Endodermal cell (in vitro differentiated cells): ENCODE results near the gene RIT2. TPM values are rescaled to one million over a fixed set of nuclear protein-coding genes. Genes with fewer than 3 reads are reported as not detected.

Experiments used
- DNase-seq: peaks from one replicate; pipeline ENCODE4 v3.0.0-alpha.2; 2017
- H3K27ac ChIP-seq: 2 replicates; pipeline ENCODE4 v1.5.1; 2013; ENCODE audit warnings: mild to moderate bottlenecking, low read depth, low read length, moderate library complexity
- H3K27me3 ChIP-seq: 2 replicates; pipeline ENCODE4 v1.6.1; 2013; ENCODE audit warnings: mild to moderate bottlenecking, low read length, moderate library complexity; ENCODE audit not compliant: insufficient read depth, control insufficient read depth, poor library complexity, severe bottlenecking
- H3K36me3 ChIP-seq: 2 replicates; pipeline ENCODE4 v1.7.0; 2013; ENCODE audit warnings: mild to moderate bottlenecking, low read length, moderate library complexity; ENCODE audit not compliant: control insufficient read depth, insufficient read depth
- H3K4me1 ChIP-seq: one replicate; pipeline ENCODE4 v1.7.0; 2013; ENCODE audit warnings: low read length; ENCODE audit not compliant: control insufficient read depth, insufficient read depth
- H3K4me3 ChIP-seq: 2 replicates; pipeline ENCODE4 v1.5.1; 2013; ENCODE audit warnings: mild to moderate bottlenecking, low read length, moderate library complexity
- H3K9ac ChIP-seq: 2 replicates; pipeline ENCODE4 v1.6.1; 2013; ENCODE audit warnings: mild to moderate bottlenecking, low read length, moderate library complexity; ENCODE audit not compliant: poor library complexity, severe bottlenecking; ENCODE audit errors: extremely low read depth
- H3K9me3 ChIP-seq: 2 replicates; pipeline ENCODE4 v1.6.1; 2013; ENCODE audit warnings: mild to moderate bottlenecking, low read length, moderate library complexity; ENCODE audit not compliant: control insufficient read depth
- H3K27ac Mint-ChIP-seq: 2 replicates; pipeline ENCODE4 v1.8.0; 2020; ENCODE audit warnings: mixed read lengths
- H3K27me3 Mint-ChIP-seq: 2 replicates; pipeline ENCODE4 v1.8.0; 2021; ENCODE audit warnings: mild to moderate bottlenecking, mixed read lengths; ENCODE audit not compliant: insufficient read depth
- H3K36me3 Mint-ChIP-seq: 2 replicates; pipeline ENCODE4 v1.8.0; 2020; ENCODE audit warnings: low read depth, mixed read lengths
- H3K4me1 Mint-ChIP-seq: 2 replicates; pipeline ENCODE4 v1.8.0; 2020; ENCODE audit warnings: mixed read lengths
- H3K4me3 Mint-ChIP-seq: 2 replicates; pipeline ENCODE4 v1.8.0; 2020; ENCODE audit warnings: mild to moderate bottlenecking, moderate library complexity, mixed read lengths
- H3K9me3 Mint-ChIP-seq: 2 replicates; pipeline ENCODE4 v1.8.0; 2020; ENCODE audit warnings: mild to moderate bottlenecking, mixed read lengths
- WGBS, 2 experiments: methylation state at CpG; one replicate each; pipeline versions ENCODE4 v1.1.5 to v1.1.7; 2013; ENCODE audit warnings: missing lambda C conversion rate in 2 of 2, mixed read lengths in 1 of 2; ENCODE audit not compliant: insufficient coverage in 1 of 2, insufficient read length in 1 of 2; 5-methylcytosine and 5-hydroxymethylcytosine counted together
- total RNA-seq, 2 donors: library from RNA; stranded (reverse); fragmentation: NEBNext Ultra II Directional in 1 of 2; extraction: Animal tissue kit (Norgen Biotek cat#: 25700) in 1 of 2; gene quantifications; 2 replicates in 1 of 2; 3 replicates in 1 of 2; pipeline ENCODE4 v1.2.1, GENCODE V29; 2021
- TF ChIP-seq, protein P1 (sequence below): fragments of 200-600 bp; sonication (generic); conservative IDR thresholded peaks from 2 replicates; pipeline ENCODE4 v1.5.0; 2021; ENCODE audit warnings: antibody characterized with exemption, mild to moderate bottlenecking

The RIT2 gene
- total RNA-seq, 2 donors from 2014 or later = 0.81 TPM; not detected in 1

DNA sequence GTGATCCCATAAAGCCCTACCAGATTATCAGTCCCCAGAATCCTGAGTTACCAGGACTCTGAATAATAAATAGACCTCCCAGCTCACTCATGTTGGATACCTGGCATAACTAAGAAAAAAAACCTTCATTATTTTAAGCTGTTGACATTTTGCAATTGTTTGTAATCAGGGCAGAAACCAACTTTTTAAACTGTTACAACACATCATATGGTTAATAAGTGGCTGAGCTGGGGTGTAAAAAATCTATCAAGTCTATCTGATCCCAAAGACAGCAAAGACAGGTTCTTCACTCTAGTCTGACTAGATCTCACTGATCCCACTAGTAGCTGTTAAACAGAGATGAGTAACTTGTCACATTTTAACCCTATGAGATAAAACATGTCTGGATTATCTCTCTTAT, 370.3 kb downstream of the RIT2 start:
- Histone ChIP-seq H3K9me3 (peaks cover 15% of the 10 kb centered on the region), H3K27me3 (no peaks in the 10 kb centered on the region), H3K27ac (no peak overlapping the region), H3K4me1 (peaks cover 13% of the 10 kb centered on the region), H3K36me3 (no peaks in the 10 kb centered on the region), H3K4me3 (no peak overlapping the region), H3K9ac (no peak overlapping the region)
- Mint-ChIP-seq H3K27ac (no peak overlapping the region), H3K4me3 (no peak overlapping the region), H3K4me1 (peaks cover 12% of the 10 kb centered on the region), H3K36me3 (peaks cover 3% of the 10 kb centered on the region), H3K27me3 (no peaks in the 10 kb centered on the region), H3K9me3 (peaks cover 13% of the 10 kb centered on the region)
- no peak for DNase-seq
- TF ChIP-seq, protein P1, sequence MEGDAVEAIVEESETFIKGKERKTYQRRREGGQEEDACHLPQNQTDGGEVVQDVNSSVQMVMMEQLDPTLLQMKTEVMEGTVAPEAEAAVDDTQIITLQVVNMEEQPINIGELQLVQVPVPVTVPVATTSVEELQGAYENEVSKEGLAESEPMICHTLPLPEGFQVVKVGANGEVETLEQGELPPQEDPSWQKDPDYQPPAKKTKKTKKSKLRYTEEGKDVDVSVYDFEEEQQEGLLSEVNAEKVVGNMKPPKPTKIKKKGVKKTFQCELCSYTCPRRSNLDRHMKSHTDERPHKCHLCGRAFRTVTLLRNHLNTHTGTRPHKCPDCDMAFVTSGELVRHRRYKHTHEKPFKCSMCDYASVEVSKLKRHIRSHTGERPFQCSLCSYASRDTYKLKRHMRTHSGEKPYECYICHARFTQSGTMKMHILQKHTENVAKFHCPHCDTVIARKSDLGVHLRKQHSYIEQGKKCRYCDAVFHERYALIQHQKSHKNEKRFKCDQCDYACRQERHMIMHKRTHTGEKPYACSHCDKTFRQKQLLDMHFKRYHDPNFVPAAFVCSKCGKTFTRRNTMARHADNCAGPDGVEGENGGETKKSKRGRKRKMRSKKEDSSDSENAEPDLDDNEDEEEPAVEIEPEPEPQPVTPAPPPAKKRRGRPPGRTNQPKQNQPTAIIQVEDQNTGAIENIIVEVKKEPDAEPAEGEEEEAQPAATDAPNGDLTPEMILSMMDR = no peak

DNA sequence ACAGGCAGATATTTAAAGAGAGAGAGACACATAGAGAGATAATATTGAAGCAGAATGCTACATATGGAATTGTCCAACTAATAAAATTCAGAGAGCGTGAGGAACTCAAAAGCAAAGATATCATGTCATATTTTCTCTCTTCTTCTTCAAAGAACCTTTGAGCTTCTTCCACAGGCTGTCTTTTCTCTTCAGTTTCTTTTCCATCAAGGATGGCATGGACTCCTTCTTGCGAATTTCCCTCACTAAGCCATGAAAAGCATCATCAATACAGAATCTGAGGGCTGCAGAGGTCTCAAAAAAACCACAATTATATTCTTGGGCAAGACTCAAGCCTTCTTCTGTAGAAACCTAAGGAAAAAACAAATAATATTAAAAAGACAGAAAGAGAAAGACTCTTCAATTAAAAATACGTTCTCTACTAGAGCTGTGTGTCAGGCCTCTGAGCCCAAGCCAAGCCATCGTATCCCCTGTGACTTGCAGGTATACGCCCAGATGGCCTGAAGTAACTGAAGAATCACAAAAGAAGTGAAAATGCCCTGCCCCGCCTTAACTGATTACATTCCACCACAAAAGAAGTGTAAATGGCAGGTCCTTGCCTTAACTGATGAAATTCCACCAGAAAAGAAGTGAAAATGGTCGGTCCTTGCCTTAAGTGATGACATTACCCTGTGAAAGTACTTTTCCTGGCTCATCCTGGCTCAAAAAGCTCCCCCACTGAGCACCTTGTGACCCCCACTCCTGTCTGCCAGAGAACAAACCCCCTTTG, 371.9 kb downstream of the RIT2 start:
- H3K36me3 Mint-ChIP-seq = peaks cover 3% of the 10 kb centered on the region
- no peak overlapping the region for H3K9ac ChIP-seq

DNA sequence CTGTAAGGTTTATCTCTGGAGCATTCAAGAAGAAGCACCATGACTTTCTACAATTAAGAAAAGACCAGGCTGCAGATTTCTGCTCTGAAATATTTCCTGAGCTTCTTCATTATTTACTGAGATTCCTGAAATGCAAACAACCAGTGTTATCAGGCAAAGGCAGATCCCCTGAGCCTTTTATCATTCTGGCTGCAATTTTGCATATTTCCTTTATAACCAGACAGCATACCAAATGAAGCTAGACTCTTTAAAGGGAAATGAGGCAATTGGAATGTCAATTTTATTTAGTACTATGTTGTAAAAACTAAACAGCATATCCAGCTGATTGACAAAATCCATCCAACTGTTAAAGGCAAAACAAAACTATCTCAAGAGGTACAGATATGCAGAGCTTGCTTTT, 372.5 kb downstream of the RIT2 start:
- H3K27ac Mint-ChIP-seq = no peak overlapping the region
- H3K27me3 ChIP-seq = no peaks in the 10 kb centered on the region
- H3K9ac ChIP-seq = no peak overlapping the region
- H3K27ac ChIP-seq = no peak overlapping the region
- H3K4me1 Mint-ChIP-seq = peaks cover 12% of the 10 kb centered on the region
- peaks cover 10% of the 10 kb centered on the region for H3K27me3 Mint-ChIP-seq
- no peak for DNase-seq
- H3K36me3 ChIP-seq = no peaks in the 10 kb centered on the region
- peak overlapping the region; percentile 63 for H3K4me3 ChIP-seq
- TF ChIP-seq, protein P1 = no peak
- H3K9me3 Mint-ChIP-seq = peaks cover 8% of the 10 kb centered on the region
- H3K9me3 ChIP-seq = peaks cover 8% of the 10 kb centered on the region
- H3K36me3 Mint-ChIP-seq = no peaks in the 10 kb centered on the region
- H3K4me1 ChIP-seq = peaks cover 16% of the 10 kb centered on the region
- H3K4me3 Mint-ChIP-seq = no peak overlapping the region

More for the DNA sequence above, 371.9 kb downstream of the RIT2 start:
- Mint-ChIP-seq H3K9me3 (peaks cover 13% of the 10 kb centered on the region), H3K27ac (no peak overlapping the region), H3K4me3 (no peak overlapping the region), H3K27me3 (peaks cover 4% of the 10 kb centered on the region), H3K4me1 (peaks cover 12% of the 10 kb centered on the region)
- peaks cover 16% of the 10 kb centered on the region for H3K4me1 ChIP-seq
- TF ChIP-seq, protein P1 = no peak
- H3K27me3 ChIP-seq = no peaks in the 10 kb centered on the region
- H3K36me3 ChIP-seq = no peaks in the 10 kb centered on the region
- H3K9me3 ChIP-seq = peaks cover 14% of the 10 kb centered on the region
- DNase-seq = peak; percentile 83
- no peak overlapping the region for H3K27ac ChIP-seq
- WGBS, 2 experiments = 19 to 20% methylated on average over 3 to 7 of the region's 7 CpGs
- peak overlapping the region; percentile 63 for H3K4me3 ChIP-seq
